Astrocyte (in vitro differentiated cells and primary cell): ENCODE data around the gene NUBP2. TPM values are rescaled to one million over a fixed set of nuclear protein-coding genes. Genes with fewer than 3 reads are reported as not detected.

ENCODE experiments used
- DNase-seq: peaks from one replicate; pipeline ENCODE4 v3.0.0-alpha.2; 2010; ENCODE audit warnings: low read depth
- FAIRE-seq: peaks from 2 replicates; lab custom pipeline; 2011; peaks lifted over from hg19 to GRCh38; lab: Jason Lieb, UNC
- H2AFZ ChIP-seq: 2 replicates; pipeline ENCODE4 v1.6.0; 2012; ENCODE audit warnings: low read depth, low read length, inconsistent platforms
- H3K27ac ChIP-seq: 2 replicates; pipeline ENCODE4 v1.5.1; 2011; ENCODE audit warnings: low read depth, low read length, inconsistent platforms
- H3K27me3 ChIP-seq: 2 replicates; pipeline ENCODE4 v1.6.0; 2011; ENCODE audit warnings: low read length, inconsistent platforms; ENCODE audit not compliant: insufficient read depth
- H3K36me3 ChIP-seq: 2 replicates; pipeline ENCODE4 v1.5.1; 2011; ENCODE audit warnings: low read length, inconsistent platforms; ENCODE audit not compliant: insufficient read depth
- H3K4me1 ChIP-seq: 2 replicates; pipeline ENCODE4 v1.5.1; 2011; ENCODE audit warnings: low read length, inconsistent platforms; ENCODE audit not compliant: insufficient read depth
- H3K4me2 ChIP-seq: 2 replicates; pipeline ENCODE4 v1.6.0; 2012; ENCODE audit warnings: low read length, inconsistent platforms
- H3K4me3 ChIP-seq: 2 replicates; pipeline ENCODE4 v1.5.1; 2011; ENCODE audit warnings: low read depth, mild to moderate bottlenecking, low read length, inconsistent platforms; ENCODE audit not compliant: insufficient read depth
- H3K79me2 ChIP-seq: 2 replicates; pipeline ENCODE4 v1.6.0; 2012; ENCODE audit warnings: mild to moderate bottlenecking, low read length, inconsistent platforms; ENCODE audit not compliant: insufficient read depth
- H3K9ac ChIP-seq: 2 replicates; pipeline ENCODE4 v1.6.0; 2012; ENCODE audit warnings: mild to moderate bottlenecking, low read length, inconsistent platforms
- H3K9me3 ChIP-seq: 2 replicates; pipeline ENCODE4 v1.5.1; 2012; ENCODE audit warnings: low read depth, mild to moderate bottlenecking, low read length, inconsistent platforms; ENCODE audit not compliant: insufficient read depth
- H4K20me1 ChIP-seq: 2 replicates; pipeline ENCODE4 v1.6.0; 2012; ENCODE audit warnings: low read length, inconsistent platforms; ENCODE audit not compliant: insufficient read depth
- H3K27ac Mint-ChIP-seq: one replicate; pipeline ENCODE4 v1.8.0; 2021; ENCODE audit warnings: mild to moderate bottlenecking, mixed read lengths; ENCODE audit not compliant: unreplicated experiment
- H3K27me3 Mint-ChIP-seq: one replicate; pipeline ENCODE4 v1.8.0; 2021; ENCODE audit warnings: low read depth, mixed read lengths; ENCODE audit not compliant: unreplicated experiment
- H3K36me3 Mint-ChIP-seq: one replicate; pipeline ENCODE4 v1.8.0; 2021; ENCODE audit warnings: low read depth, mixed read lengths; ENCODE audit not compliant: unreplicated experiment
- H3K4me1 Mint-ChIP-seq: one replicate; pipeline ENCODE4 v1.8.0; 2021; ENCODE audit warnings: low read depth, mixed read lengths; ENCODE audit not compliant: unreplicated experiment
- H3K4me3 Mint-ChIP-seq: one replicate; pipeline ENCODE4 v1.8.0; 2021; ENCODE audit warnings: mild to moderate bottlenecking, moderate library complexity, mixed read lengths; ENCODE audit not compliant: unreplicated experiment
- H3K9me3 Mint-ChIP-seq: one replicate; pipeline ENCODE4 v1.8.0; 2021; ENCODE audit warnings: mild to moderate bottlenecking, mixed read lengths; ENCODE audit not compliant: unreplicated experiment
- EZH2 ChIP-seq: IDR thresholded peaks from 2 replicates; pipeline ENCODE4 v1.6.1; 2012; ENCODE audit warnings: mild to moderate bottlenecking, low read length, inconsistent platforms; ENCODE audit not compliant: insufficient read depth
- total RNA-seq: library from RNA; stranded (reverse); gene quantifications from 2 replicates; pipeline ENCODE4 v1.2.1, GENCODE V29; 2021
- TF ChIP-seq, protein P1 (sequence below): IDR thresholded peaks from 2 replicates; pipeline ENCODE4 v1.5.1; 2011; ENCODE audit warnings: low read depth, mild to moderate bottlenecking, inconsistent platforms, low read length, moderate library complexity; ENCODE audit not compliant: insufficient read depth

Gene NUBP2
- total RNA-seq, 1 donor from 2014 or later: 41.4 TPM

- H3K4me1 ChIP-seq: peaks cover 9% of the 10 kb centered on the region
- FAIRE-seq (no peak), DNase-seq (no peak)
- peaks cover 44% of the 10 kb centered on the region for H4K20me1 ChIP-seq
- no peak overlapping the region for H3K27ac Mint-ChIP-seq
- TF ChIP-seq EZH2: no peak
- TF ChIP-seq, protein P1, sequence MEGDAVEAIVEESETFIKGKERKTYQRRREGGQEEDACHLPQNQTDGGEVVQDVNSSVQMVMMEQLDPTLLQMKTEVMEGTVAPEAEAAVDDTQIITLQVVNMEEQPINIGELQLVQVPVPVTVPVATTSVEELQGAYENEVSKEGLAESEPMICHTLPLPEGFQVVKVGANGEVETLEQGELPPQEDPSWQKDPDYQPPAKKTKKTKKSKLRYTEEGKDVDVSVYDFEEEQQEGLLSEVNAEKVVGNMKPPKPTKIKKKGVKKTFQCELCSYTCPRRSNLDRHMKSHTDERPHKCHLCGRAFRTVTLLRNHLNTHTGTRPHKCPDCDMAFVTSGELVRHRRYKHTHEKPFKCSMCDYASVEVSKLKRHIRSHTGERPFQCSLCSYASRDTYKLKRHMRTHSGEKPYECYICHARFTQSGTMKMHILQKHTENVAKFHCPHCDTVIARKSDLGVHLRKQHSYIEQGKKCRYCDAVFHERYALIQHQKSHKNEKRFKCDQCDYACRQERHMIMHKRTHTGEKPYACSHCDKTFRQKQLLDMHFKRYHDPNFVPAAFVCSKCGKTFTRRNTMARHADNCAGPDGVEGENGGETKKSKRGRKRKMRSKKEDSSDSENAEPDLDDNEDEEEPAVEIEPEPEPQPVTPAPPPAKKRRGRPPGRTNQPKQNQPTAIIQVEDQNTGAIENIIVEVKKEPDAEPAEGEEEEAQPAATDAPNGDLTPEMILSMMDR: no peak
- no peaks in the 10 kb centered on the region for H3K27me3 Mint-ChIP-seq
- peaks cover 2% of the 10 kb centered on the region for H3K36me3 Mint-ChIP-seq
- no peak overlapping the region for H2AFZ ChIP-seq
- H3K27ac ChIP-seq: no peak overlapping the region
- H3K4me2 ChIP-seq: no peak overlapping the region
- H3K4me1 Mint-ChIP-seq: peaks cover 2% of the 10 kb centered on the region
- no peak overlapping the region for H3K4me3 ChIP-seq
- no peaks in the 10 kb centered on the region for H3K79me2 ChIP-seq
- no peaks in the 10 kb centered on the region for H3K27me3 ChIP-seq
- no peaks in the 10 kb centered on the region for H3K9me3 ChIP-seq
- H3K9ac ChIP-seq: no peak overlapping the region
- H3K9me3 Mint-ChIP-seq: no peaks in the 10 kb centered on the region
- H3K36me3 ChIP-seq: no peaks in the 10 kb centered on the region
- no peak overlapping the region for H3K4me3 Mint-ChIP-seq
These were observed 16.5 kb upstream of the NUBP2 start for GRCh38 chr16:1766231-1766630.

- no peak overlapping the region for H2AFZ ChIP-seq
- H3K36me3 ChIP-seq: no peaks in the 10 kb centered on the region
- no peak overlapping the region for H3K9ac ChIP-seq
- TF ChIP-seq, protein P1: no peak
- TF ChIP-seq EZH2: no peak
- peaks cover under 1% of the 10 kb centered on the region for H3K79me2 ChIP-seq
- no peaks in the 10 kb centered on the region for H3K27me3 ChIP-seq
- H3K9me3 ChIP-seq: no peaks in the 10 kb centered on the region
- no peak for FAIRE-seq
- H3K27ac Mint-ChIP-seq: no peak overlapping the region
- H3K4me3 Mint-ChIP-seq: no peak overlapping the region
- no peak for DNase-seq
- no peak overlapping the region for H3K4me3 ChIP-seq
- no peaks in the 10 kb centered on the region for H3K9me3 Mint-ChIP-seq
- peaks cover 2% of the 10 kb centered on the region for H3K4me1 Mint-ChIP-seq
- H3K27me3 Mint-ChIP-seq: no peaks in the 10 kb centered on the region
- no peak overlapping the region for H3K27ac ChIP-seq
- H4K20me1 ChIP-seq: peaks cover 44% of the 10 kb centered on the region
- H3K4me2 ChIP-seq: no peak overlapping the region
- peaks cover 9% of the 10 kb centered on the region for H3K4me1 ChIP-seq
- no peaks in the 10 kb centered on the region for H3K36me3 Mint-ChIP-seq
These were observed 16.1 kb upstream of the NUBP2 start for GRCh38 chr16:1766701-1767100.

DNA sequence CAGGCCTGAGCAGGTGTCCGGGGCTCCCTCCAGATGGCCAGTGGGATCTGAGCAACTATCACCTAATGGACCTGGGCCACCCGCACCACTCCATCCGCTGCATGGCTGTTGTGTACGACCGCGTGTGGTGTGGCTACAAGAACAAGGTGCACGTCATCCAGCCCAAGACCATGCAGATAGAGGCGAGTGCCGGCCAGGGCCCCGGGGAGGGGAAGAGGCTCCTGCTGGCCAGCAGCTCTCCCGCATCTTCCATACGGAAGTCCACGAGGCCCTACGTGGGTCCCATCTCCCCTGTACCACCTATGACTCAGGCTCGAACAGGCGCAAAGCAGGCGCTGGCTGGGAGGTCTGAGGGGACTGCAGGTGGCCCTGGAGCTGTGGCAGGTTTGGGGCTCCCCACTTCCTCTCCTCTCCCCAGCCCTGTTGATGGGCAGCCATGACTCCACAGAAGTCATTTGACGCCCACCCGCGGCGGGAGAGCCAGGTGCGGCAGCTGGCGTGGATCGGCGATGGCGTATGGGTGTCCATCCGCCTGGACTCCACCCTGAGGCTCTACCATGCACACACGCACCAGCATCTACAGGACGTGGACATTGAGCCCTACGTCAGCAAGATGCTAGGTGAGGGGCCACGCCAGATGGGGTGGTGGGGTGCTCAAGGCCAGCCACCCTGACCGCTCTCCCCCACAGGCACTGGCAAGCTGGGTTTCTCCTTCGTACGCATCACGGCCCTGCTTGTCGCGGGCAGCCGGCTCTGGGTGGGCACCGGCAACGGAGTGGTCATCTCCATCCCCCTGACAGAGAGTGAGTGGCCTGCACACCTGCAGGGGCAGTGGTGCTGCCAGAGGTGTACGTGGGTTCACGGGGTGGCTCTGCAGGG, 15.4 kb upstream of the NUBP2 start:
- Histone ChIP-seq H3K4me2 (no peak overlapping the region), H3K27me3 (no peaks in the 10 kb centered on the region), H3K9me3 (no peaks in the 10 kb centered on the region), H3K9ac (no peak overlapping the region), H3K36me3 (no peaks in the 10 kb centered on the region), H3K4me3 (no peak overlapping the region), H2AFZ (no peak overlapping the region), H4K20me1 (peaks cover 50% of the 10 kb centered on the region), H3K79me2 (peaks cover 7% of the 10 kb centered on the region), H3K4me1 (peaks cover 15% of the 10 kb centered on the region), H3K27ac (no peak overlapping the region)
- Mint-ChIP-seq H3K4me3 (no peak overlapping the region), H3K4me1 (peaks cover 5% of the 10 kb centered on the region), H3K9me3 (no peaks in the 10 kb centered on the region), H3K36me3 (no peaks in the 10 kb centered on the region), H3K27ac (peak overlapping the region; percentile 44), H3K27me3 (no peaks in the 10 kb centered on the region)
- TF ChIP-seq, protein P1: no peak
- TF ChIP-seq EZH2: no peak
- FAIRE-seq (no peak), DNase-seq (no peak)
